B cell (primary cell): ENCODE results near the gene FOXN3. TPM values are rescaled to one million over a fixed set of nuclear protein-coding genes. Genes with fewer than 3 reads are reported as not detected.

Experiments used
- ATAC-seq: fragments of 200-7000 bp; cut with Tn5 transposase; one replicate; pipeline ENCODE4 v1.10.0; 2021; ENCODE audit warnings: low read depth, mild to moderate bottlenecking, moderate number of reproducible peaks, moderate library complexity
- CTCF ChIA-PET: fragments of 350-600 bp; sonication (Branson Sonifier 250); formaldehyde crosslinking; loops from one replicate; lab custom pipeline; 2021; ENCODE audit warnings: antibody characterized with exemption, inconsistent platforms; lab: Charles Lee
- POLR2A ChIA-PET: fragments of 350-600 bp; sonication (Branson Sonifier 250); formaldehyde crosslinking; loops from one replicate; lab custom pipeline; 2021; ENCODE audit warnings: antibody characterized with exemption; lab: Charles Lee
- DNase-seq: peaks from one replicate; pipeline ENCODE4 v3.0.0; 2013
- H2AFZ ChIP-seq: 2 replicates; pipeline ENCODE4 v1.6.1; 2012; ENCODE audit warnings: mild to moderate bottlenecking, low read depth, low read length; ENCODE audit not compliant: insufficient read depth, poor library complexity, severe bottlenecking
- H3K27ac ChIP-seq, 2 donors: 1 replicate in 1 of 2; 2 replicates in 1 of 2; pipeline ENCODE4 v1.5.1; 2012 to 2013; ENCODE audit warnings: low read length in 2 of 2, mild to moderate bottlenecking in 2 of 2, moderate library complexity in 1 of 2
- H3K27me3 ChIP-seq, 4 experiments: fragments of 200-600 bp in 1 of 4; sonication (generic) in 1 of 4; replicated peaks in 1 of 4; 1 replicate in 2 of 4; 2 replicates in 2 of 4; pipeline versions ENCODE4 v1.6.1 to v1.7.0; 2013 to 2016; ENCODE audit warnings: low read length in 3 of 4, mild to moderate bottlenecking in 2 of 4, mixed read lengths in 1 of 4, moderate library complexity in 1 of 4; ENCODE audit not compliant: insufficient read depth in 4 of 4, control insufficient read depth in 3 of 4; ENCODE audit errors: control extremely low read depth in 1 of 4
- H3K36me3 ChIP-seq, 2 experiments: replicated peaks in 1 of 2; 1 replicate in 1 of 2; 2 replicates in 1 of 2; pipeline versions ENCODE4 v1.6.1 to v1.7.1; 2013; ENCODE audit warnings: low read length in 1 of 2; ENCODE audit not compliant: insufficient read depth in 2 of 2, control insufficient read depth in 1 of 2; ENCODE audit errors: control extremely low read depth in 1 of 2, extremely low read depth in 1 of 2
- H3K4me1 ChIP-seq, 2 donors: fragments of 200-600 bp in 1 of 2; sonication (generic) in 1 of 2; 1 replicate in 1 of 2; 2 replicates in 1 of 2; pipeline versions ENCODE4 v1.5.1 to v1.6.1; 2013 to 2017; ENCODE audit warnings: low read length in 2 of 2; ENCODE audit not compliant: control insufficient read depth in 2 of 2, insufficient read depth in 2 of 2
- H3K4me2 ChIP-seq: replicated peaks from 2 replicates; pipeline ENCODE3; 2012; ENCODE audit warnings: mild to moderate bottlenecking, low read depth, low read length; ENCODE audit not compliant: poor library complexity, severe bottlenecking
- H3K4me3 ChIP-seq, 5 experiments: fragments of 200-600 bp in 1 of 5; sonication (generic) in 1 of 5; 1 replicate in 3 of 5; 2 replicates in 2 of 5; pipeline versions ENCODE4 v1.5.1 to v1.7.0; 2011 to 2016; ENCODE audit warnings: low read length in 4 of 5, mild to moderate bottlenecking in 4 of 5, low read depth in 2 of 5, control low read depth in 1 of 5, moderate library complexity in 1 of 5; ENCODE audit not compliant: insufficient read depth in 1 of 5; ENCODE audit errors: control extremely low read depth in 1 of 5, extremely low read depth in 1 of 5
- H3K79me2 ChIP-seq: fragments of 200-600 bp; sonication (generic); one replicate; pipeline ENCODE4 v1.6.0; 2016; ENCODE audit warnings: low read length; ENCODE audit not compliant: control insufficient read depth, insufficient read depth
- H3K9ac ChIP-seq: fragments of 200-600 bp; sonication (generic); 2 replicates; pipeline ENCODE4 v1.6.1; 2017; ENCODE audit warnings: mild to moderate bottlenecking, low read length, moderate library complexity
- H3K9me3 ChIP-seq, 3 donors: one replicate each; pipeline versions ENCODE4 v1.6.1 to v1.7.1; 2013; ENCODE audit warnings: low read length in 2 of 3; ENCODE audit not compliant: control insufficient read depth in 2 of 3, insufficient read depth in 1 of 3; ENCODE audit errors: control extremely low read depth in 1 of 3
- H4K20me1 ChIP-seq: 2 replicates; pipeline ENCODE4 v1.6.0; 2012; ENCODE audit warnings: mild to moderate bottlenecking, low read length; ENCODE audit not compliant: insufficient read depth, control insufficient read depth, poor library complexity, severe bottlenecking
- H3K27ac Mint-ChIP-seq: one replicate; pipeline ENCODE4 v1.8.0; 2021; ENCODE audit warnings: mixed read lengths
- H3K27me3 Mint-ChIP-seq: one replicate; pipeline ENCODE4 v1.8.0; 2021; ENCODE audit warnings: mixed read lengths
- H3K4me1 Mint-ChIP-seq: one replicate; pipeline ENCODE4 v1.8.0; 2021; ENCODE audit warnings: mixed read lengths
- H3K4me3 Mint-ChIP-seq: one replicate; pipeline ENCODE4 v1.8.0; 2021; ENCODE audit warnings: mixed read lengths
- H3K9me3 Mint-ChIP-seq: one replicate; pipeline ENCODE4 v1.8.0; 2022; ENCODE audit warnings: mixed read lengths; ENCODE audit not compliant: insufficient read depth
- CTCF ChIP-seq: fragments of 200-600 bp; IDR thresholded peaks from one replicate; pipeline ENCODE4 v1.8.0; 2022; ENCODE audit warnings: antibody characterized with exemption, mild to moderate bottlenecking
- EZH2 ChIP-seq: IDR thresholded peaks from 2 replicates; pipeline ENCODE4 v1.6.1; 2012; ENCODE audit warnings: borderline replicate concordance, low read depth, mild to moderate bottlenecking, moderate library complexity, low read length; ENCODE audit not compliant: insufficient read depth, poor library complexity, severe bottlenecking
- WGBS: methylation state at CpG from one replicate; pipeline ENCODE4 v1.1.5; 2013; ENCODE audit warnings: missing lambda C conversion rate; ENCODE audit not compliant: insufficient coverage; 5-methylcytosine and 5-hydroxymethylcytosine counted together
- intact Hi-C: fragments of 100-400 bp; cut with micrococcal nuclease; formaldehyde crosslinking; loops from one replicate; pipeline ENCODE4 v1.10.0; 2022
- polyA plus RNA-seq: library from polyadenylated mRNA; depleted of rRNA; stranded (reverse); fragments of >200 nt; gene quantifications from 2 replicates; pipeline ENCODE4 v1.2.3, GENCODE V29; 2012
- total RNA-seq, 2 donors: library from RNA; stranded (reverse); fragments of 120-200 nt in 1 of 2; gene quantifications; 1 replicate in 1 of 2; 2 replicates in 1 of 2; pipeline versions ENCODE4 v1.2.3 to v1.2.4, GENCODE V29; 2013 to 2022

Gene FOXN3
- total and polyA plus RNA-seq, 2 donors (not counting 1 experiment from before 2014, with no cell fraction given), result 80.6 to 98.2 TPM

- intact Hi-C loops, result no loop called here
- ATAC-seq (no peak), DNase-seq (no peak)
- H4K20me1 ChIP-seq, result peaks cover 17% of the 10 kb centered on the region
- no peaks in the 10 kb centered on the region for H3K27me3 ChIP-seq
- ChIA-PET CTCF (interaction anchor here (1.5 kb wide), 1 partner anchor 151 kb away, joined by 3 read pairs; no protein-coding TSS in a partner anchor), POLR2A (no interaction called here)
- H3K27ac ChIP-seq, result no peak overlapping the region
- H3K79me2 ChIP-seq, result peaks cover 96% of the 10 kb centered on the region
- no peak for TF ChIP-seq EZH2
- no peak for TF ChIP-seq CTCF
- Mint-ChIP-seq H3K27me3 (no peaks in the 10 kb centered on the region), H3K9me3 (no peaks in the 10 kb centered on the region), H3K4me3 (no peak overlapping the region), H3K27ac (no peak overlapping the region), H3K4me1 (peaks cover 77% of the 10 kb centered on the region)
- peaks cover 47 to 52% of the 10 kb centered on the region in 2 donors for H3K4me1 ChIP-seq
- WGBS, result 94% methylated on average over 6 of the region's 7 CpGs
- H3K4me2 ChIP-seq, result no peak overlapping the region
- H3K36me3 ChIP-seq, result peaks cover 1 to 16% of the 10 kb centered on the region in 2 experiments
- no peak overlapping the region for H3K4me3 ChIP-seq
- no peaks in the 10 kb centered on the region for H3K9me3 ChIP-seq
- no peak overlapping the region for H2AFZ ChIP-seq
- H3K9ac ChIP-seq, result no peak overlapping the region
These were observed 149.9 kb downstream of the FOXN3 start for GRCh38 chr14:89267163-89267562.

GRCh38 chr14:89266754-89267153 lies 150.3 kb downstream of the FOXN3 start:
- Histone ChIP-seq H3K27ac (no peak overlapping the region), H3K9ac (no peak overlapping the region), H3K4me1 (peaks cover 45 to 50% of the 10 kb centered on the region in 2 donors), H2AFZ (no peak overlapping the region), H3K4me3 (no peak overlapping the region), H3K27me3 (no peaks in the 10 kb centered on the region), H3K9me3 (no peaks in the 10 kb centered on the region), H4K20me1 (peaks cover 17% of the 10 kb centered on the region), H3K36me3 (peaks cover 1 to 16% of the 10 kb centered on the region in 2 experiments), H3K4me2 (no peak overlapping the region), H3K79me2 (peaks cover 96% of the 10 kb centered on the region)
- Mint-ChIP-seq H3K27me3 (no peaks in the 10 kb centered on the region), H3K4me1 (peaks cover 77% of the 10 kb centered on the region), H3K9me3 (no peaks in the 10 kb centered on the region), H3K27ac (no peak overlapping the region), H3K4me3 (no peak overlapping the region)
- intact Hi-C loops, result no loop called here
- CTCF ChIA-PET, result no interaction called here
- DNase-seq (no peak), ATAC-seq (no peak)
- POLR2A ChIA-PET, result no interaction called here
- 87% methylated on average over 5 of the region's 7 CpGs for WGBS
- TF ChIP-seq EZH2, result no peak
